ENCODE results near the gene SLC16A10.

Gene SLC16A10

GRCh38 chr6:111161650-111162049 lies 74.3 kb downstream of the SLC16A10 start:
- DNase-seq (ENCODE audit: low read depth in 1 of 2, low spot score in 1 of 2): no peak
- no peak for TF ChIP-seq JUND (IDR thresholded peaks at IDR 0.05; ENCODE audit: low read depth)
- in situ Hi-C loops (cut with HindIII; ENCODE audit: low pct_unique_long_range_greater_than_20kb, low sequenced_read_pairs): no loop called here

- DNase-seq (ENCODE audit: low read depth in 1 of 2, low spot score in 1 of 2): peak in 1 of 2 experiments; percentile 5
Measured at GRCh38 chr6:111162504-111162903, 75.2 kb downstream of the SLC16A10 start.

DNA sequence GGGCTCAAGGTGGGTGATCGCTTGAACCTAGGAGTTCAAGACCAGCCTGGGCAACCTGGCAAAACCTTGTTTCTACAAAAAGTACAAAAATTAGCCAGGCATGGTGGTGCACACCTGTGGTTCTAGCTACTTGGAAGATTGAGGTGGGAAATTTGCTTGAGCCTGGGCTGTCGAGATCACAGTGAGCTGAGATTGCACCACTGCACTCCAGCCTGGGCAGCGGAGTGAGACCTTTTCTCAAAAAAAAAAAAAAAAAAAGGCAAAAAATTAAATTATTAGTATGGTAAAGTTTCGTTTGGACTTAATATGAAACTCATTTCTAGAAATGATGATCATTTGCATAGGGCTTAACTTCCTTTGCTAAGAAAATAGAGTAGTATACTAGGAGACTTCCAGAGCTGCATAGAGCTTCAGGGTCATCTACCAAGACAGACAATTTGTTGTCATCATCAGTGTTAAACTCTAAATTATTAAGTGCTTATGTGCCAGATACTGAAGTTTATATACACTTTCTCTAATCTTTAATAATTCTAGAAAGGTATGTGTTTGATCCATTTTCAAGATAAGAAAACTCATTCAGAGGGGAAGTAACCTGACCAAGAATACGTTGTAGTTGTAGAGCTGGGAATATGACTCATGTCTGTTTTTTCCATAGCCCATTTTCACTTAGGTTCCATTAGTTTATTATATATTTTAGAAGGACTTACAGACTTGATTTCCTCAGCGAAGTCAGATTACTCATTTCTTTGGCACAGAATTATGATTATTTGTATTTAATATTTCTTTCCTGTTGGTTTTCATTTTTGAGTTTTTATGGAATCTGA lies 84.5 kb downstream of the SLC16A10 start:
- no peak for TF ChIP-seq JUND (IDR thresholded peaks at IDR 0.05; ENCODE audit: low read depth)
- in situ Hi-C loops (cut with HindIII; ENCODE audit: low pct_unique_long_range_greater_than_20kb, low sequenced_read_pairs): no loop called here
- DNase-seq (ENCODE audit: low read depth in 1 of 2, low spot score in 1 of 2): no peak

More at GRCh38 chr6:111162504-111162903, 75.2 kb downstream of the SLC16A10 start:
- TF ChIP-seq JUND (IDR thresholded peaks at IDR 0.05; ENCODE audit: low read depth): no peak
- in situ Hi-C loops (cut with HindIII; ENCODE audit: low pct_unique_long_range_greater_than_20kb, low sequenced_read_pairs): no loop called here

- TF ChIP-seq JUND (IDR thresholded peaks at IDR 0.05; ENCODE audit: low read depth): no peak
- in situ Hi-C loops (cut with HindIII; ENCODE audit: low pct_unique_long_range_greater_than_20kb, low sequenced_read_pairs): no loop called here
- no peak for DNase-seq (ENCODE audit: low read depth in 1 of 2, low spot score in 1 of 2)
Measured at GRCh38 chr6:111172563-111172962, 85.3 kb downstream of the SLC16A10 start.

GRCh38 chr6:111173341-111173740 lies 86.0 kb downstream of the SLC16A10 start:
- TF ChIP-seq JUND (IDR thresholded peaks at IDR 0.05; ENCODE audit: low read depth): no peak
- no peak for DNase-seq (ENCODE audit: low read depth in 1 of 2, low spot score in 1 of 2)
- in situ Hi-C loops (cut with HindIII; ENCODE audit: low pct_unique_long_range_greater_than_20kb, low sequenced_read_pairs): no loop called here

- no peak for TF ChIP-seq JUND (IDR thresholded peaks at IDR 0.05; ENCODE audit: low read depth)
- DNase-seq (ENCODE audit: low read depth in 1 of 2, low spot score in 1 of 2): no peak
- in situ Hi-C loops (cut with HindIII; ENCODE audit: low pct_unique_long_range_greater_than_20kb, low sequenced_read_pairs): no loop called here
Measured at GRCh38 chr6:111173946-111174345, 86.6 kb downstream of the SLC16A10 start.

- no peak for DNase-seq (ENCODE audit: low read depth in 1 of 2, low spot score in 1 of 2)
- in situ Hi-C loops (cut with HindIII; ENCODE audit: low pct_unique_long_range_greater_than_20kb, low sequenced_read_pairs): no loop called here
- TF ChIP-seq JUND (IDR thresholded peaks at IDR 0.05; ENCODE audit: low read depth): no peak
Measured at GRCh38 chr6:111175109-111175508, 87.8 kb downstream of the SLC16A10 start.

DNA sequence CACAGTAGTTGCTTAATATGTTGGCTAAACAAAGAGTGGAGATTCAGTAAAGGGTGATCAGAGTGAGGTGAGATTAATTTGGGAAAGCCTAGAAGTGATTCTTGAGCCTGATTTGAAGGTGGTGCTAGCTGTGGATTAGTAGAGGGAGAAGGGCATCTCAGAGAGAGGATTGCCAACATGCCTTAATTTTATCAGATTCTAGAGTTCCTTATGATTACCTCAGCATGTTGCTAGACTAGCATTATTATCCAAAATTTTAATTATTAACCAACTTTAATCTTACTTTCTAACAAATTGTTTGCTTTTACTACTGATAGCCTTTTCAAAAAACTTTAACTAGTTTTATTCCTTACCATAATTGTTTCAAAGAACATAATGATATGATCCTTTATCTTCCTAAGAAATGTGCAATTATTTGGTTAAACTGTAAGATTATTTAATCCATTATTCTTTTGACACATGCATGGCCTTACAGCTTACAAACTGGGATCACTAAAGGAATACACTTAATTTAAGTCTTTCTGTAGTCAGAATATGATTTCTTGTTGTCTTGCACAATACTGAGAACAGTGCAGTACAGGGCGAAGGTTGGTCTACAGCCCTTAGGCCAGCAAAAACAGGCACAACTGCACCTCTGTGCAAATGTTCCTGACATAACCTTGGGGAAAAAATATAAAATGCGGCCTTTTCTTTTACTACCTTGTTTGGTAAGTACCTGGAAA lies 88.9 kb downstream of the SLC16A10 start:
- DNase-seq (ENCODE audit: low read depth in 1 of 2, low spot score in 1 of 2): no peak
- in situ Hi-C loops (cut with HindIII; ENCODE audit: low pct_unique_long_range_greater_than_20kb, low sequenced_read_pairs): no loop called here
- TF ChIP-seq JUND (IDR thresholded peaks at IDR 0.05; ENCODE audit: low read depth): no peak

GRCh38 chr6:111176760-111177099 lies 89.4 kb downstream of the SLC16A10 start:
- no peak for DNase-seq (ENCODE audit: low read depth in 1 of 2, low spot score in 1 of 2)
- TF ChIP-seq JUND (IDR thresholded peaks at IDR 0.05; ENCODE audit: low read depth): no peak
- in situ Hi-C loops (cut with HindIII; ENCODE audit: low pct_unique_long_range_greater_than_20kb, low sequenced_read_pairs): no loop called here

DNA sequence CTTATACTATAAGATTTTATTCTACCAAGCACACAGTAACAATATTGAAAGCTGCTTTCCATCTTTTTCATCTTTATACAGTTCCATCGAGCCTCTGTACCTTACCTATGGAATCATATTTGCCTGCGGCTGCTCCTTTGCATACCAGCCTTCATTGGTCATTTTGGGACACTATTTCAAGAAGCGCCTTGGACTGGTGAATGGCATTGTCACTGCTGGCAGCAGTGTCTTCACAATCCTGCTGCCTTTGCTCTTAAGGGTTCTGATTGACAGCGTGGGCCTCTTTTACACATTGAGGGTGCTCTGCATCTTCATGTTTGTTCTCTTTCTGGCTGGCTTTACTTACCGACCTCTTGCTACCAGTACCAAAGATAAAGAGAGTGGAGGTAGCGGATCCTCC lies 89.8 kb downstream of the SLC16A10 start:
- no peak for TF ChIP-seq JUND (IDR thresholded peaks at IDR 0.05; ENCODE audit: low read depth)
- in situ Hi-C loops (cut with HindIII; ENCODE audit: low pct_unique_long_range_greater_than_20kb, low sequenced_read_pairs): no loop called here
- no peak for DNase-seq (ENCODE audit: low read depth in 1 of 2, low spot score in 1 of 2)

- in situ Hi-C loops (cut with HindIII; ENCODE audit: low pct_unique_long_range_greater_than_20kb, low sequenced_read_pairs): no loop called here
- no peak for TF ChIP-seq JUND (IDR thresholded peaks at IDR 0.05; ENCODE audit: low read depth)
- DNase-seq (ENCODE audit: low read depth in 1 of 2, low spot score in 1 of 2): no peak
Measured at GRCh38 chr6:111183702-111184517, 96.6 kb downstream of the SLC16A10 start.

- no peak for DNase-seq (ENCODE audit: low read depth in 1 of 2, low spot score in 1 of 2)
- in situ Hi-C loops (cut with HindIII; ENCODE audit: low pct_unique_long_range_greater_than_20kb, low sequenced_read_pairs): no loop called here
- no peak for TF ChIP-seq JUND (IDR thresholded peaks at IDR 0.05; ENCODE audit: low read depth)
Measured at GRCh38 chr6:111184827-111185532, 97.7 kb downstream of the SLC16A10 start.
